HG02763 (cell line): ENCODE data around the gene KCNE2.
"Not testable (repeated sequence)": the region's sequence is repeated elsewhere in the genome, so short reads cannot be mapped to it uniquely, and the experiment has no call there.

Experiments
- ATAC-seq: cut with Tn5 transposase; IDR thresholded peaks from one replicate; pipeline ENCODE4 v1.9.1; 2021; ENCODE audit warnings: mild to moderate bottlenecking, moderate library complexity; ENCODE audit not compliant: unreplicated experiment

The KCNE2 gene

DNA sequence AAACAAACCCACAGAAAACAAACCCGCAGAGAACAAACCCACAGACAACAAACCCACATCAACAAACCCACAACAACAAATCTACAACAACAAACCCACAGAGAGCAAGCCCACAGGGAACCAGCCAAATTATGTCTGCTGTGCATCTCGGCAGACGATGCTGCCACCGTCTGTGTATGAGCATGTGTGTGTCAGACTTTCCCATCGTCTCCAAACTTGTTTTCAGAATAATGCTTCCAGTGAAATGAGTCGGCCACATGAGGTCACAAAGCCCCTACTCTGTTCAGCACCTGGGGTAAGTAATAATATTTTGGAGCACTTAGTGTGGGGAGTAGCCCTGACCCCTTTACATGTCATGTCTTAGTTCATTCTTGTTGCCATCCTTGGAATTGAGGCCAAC, 42.3 kb downstream of the KCNE2 start:
- not testable (repeated sequence) for ATAC-seq

DNA sequence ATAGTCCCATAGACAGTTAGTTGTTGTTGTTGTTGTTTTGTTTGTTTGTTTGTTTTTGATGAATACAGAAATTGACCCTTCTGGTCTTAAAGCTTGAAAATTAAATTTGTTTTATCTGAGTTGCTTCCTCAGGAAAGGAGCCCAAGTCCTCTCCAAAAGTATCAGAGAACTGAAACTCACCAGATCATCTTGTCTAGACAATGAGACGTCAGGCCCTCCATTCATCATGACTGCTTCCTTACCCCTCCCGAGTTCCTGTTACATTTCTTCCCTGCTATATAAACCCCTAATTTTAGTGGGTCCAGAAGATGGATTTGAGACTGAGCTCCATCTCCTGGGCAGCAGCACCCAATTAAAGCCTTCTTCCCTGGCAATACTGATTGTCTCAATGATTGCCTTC, 42.9 kb downstream of the KCNE2 start:
- ATAC-seq = not testable (repeated sequence)

DNA sequence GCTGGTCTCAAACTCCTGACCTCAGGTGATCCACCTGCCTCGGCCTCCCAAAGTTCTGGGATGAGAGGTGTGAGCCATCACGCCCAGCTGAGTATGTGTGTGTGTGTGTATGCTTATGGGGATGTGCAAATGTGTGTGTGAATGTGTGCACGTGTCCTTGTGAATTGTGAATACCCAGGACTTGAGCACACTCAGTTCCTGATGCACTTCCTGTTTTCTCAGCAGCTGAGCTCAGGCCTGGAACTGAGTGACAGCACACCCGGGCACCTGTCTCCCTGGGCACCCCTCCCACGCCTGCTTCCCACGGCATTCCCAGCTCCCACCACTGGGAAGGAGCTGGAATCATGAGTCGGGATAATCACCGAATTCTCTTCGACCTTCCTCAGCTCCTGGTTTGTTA, 43.5 kb downstream of the KCNE2 start:
- ATAC-seq = not testable (repeated sequence)

DNA sequence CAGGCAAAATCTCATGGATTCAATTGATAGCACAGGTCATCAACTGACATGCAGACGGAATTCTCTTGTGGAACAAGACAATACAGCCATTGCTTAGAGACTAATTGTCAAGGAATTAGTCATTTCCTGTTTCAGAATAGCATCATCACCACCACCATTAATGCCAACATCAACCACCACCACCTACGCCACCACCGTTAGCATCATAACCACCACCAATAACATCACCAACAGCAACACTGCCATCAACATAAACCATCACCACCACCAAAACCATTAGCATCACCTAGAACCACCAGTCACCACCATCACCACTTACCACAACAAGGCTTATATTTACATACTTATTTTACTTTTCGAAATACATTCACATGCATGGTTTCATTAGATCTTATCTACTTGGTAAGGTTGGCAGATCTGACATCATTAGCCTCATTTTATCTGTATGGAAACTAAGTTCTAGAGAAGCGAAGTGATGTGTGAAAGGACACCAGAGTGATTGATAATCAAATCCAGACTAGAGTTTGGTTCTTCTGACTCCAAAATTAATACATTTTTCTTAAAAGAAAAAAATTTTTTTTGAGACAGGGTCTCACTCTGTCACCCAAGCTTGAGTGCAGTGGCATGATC, 53.8 kb downstream of the KCNE2 start:
- ATAC-seq = not testable (repeated sequence)
